NCI-H2196 (cell line): Measurements from ENCODE around the gene MAPK8IP3.
A peak's percentile ranks its signal among the peaks of the same experiment; 100 is the strongest.

ENCODE experiments used
- DNase-seq: peaks from one replicate; lab custom pipeline; 2025; ENCODE audit not compliant: unreplicated experiment; lab: John Stamatoyannopoulos, UW

MAPK8IP3 gene

DNA sequence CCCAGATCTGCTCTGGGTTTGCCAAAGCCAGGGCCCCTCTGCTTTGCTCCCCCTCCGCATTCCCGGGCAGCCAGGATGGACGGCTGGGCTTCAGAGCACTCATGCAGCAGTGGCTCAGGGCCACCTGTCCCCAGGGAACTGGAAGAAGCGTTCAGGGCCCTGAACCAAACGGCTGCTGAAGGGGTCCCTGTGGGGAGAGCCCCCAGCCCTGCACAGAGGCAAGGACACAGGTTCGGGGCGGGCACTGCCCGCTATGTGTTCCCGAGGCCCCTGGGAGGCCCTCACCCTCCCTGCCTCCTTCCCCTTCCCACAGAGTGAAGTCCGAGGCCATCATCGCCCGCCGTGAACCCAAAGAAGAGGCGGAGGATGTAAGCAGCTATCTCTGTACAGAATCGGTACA is 54.9 kb downstream of the MAPK8IP3 start:
- no peak for DNase-seq

GRCh38 chr16:1761751-1762150 is 55.8 kb downstream of the MAPK8IP3 start:
- DNase-seq: no peak

GRCh38 chr16:1762196-1762878 is 56.3 kb downstream of the MAPK8IP3 start:
- DNase-seq: no peak

GRCh38 chr16:1762879-1763520 is 57.0 kb downstream of the MAPK8IP3 start:
- no peak for DNase-seq

GRCh38 chr16:1763521-1764511 is 57.8 kb downstream of the MAPK8IP3 start:
- DNase-seq: no peak

- DNase-seq: no peak
These were observed 59.0 kb downstream of the MAPK8IP3 start for GRCh38 chr16:1764971-1765370.

GRCh38 chr16:1765826-1766225 is 59.8 kb downstream of the MAPK8IP3 start:
- no peak for DNase-seq

GRCh38 chr16:1766231-1766630 is 60.2 kb downstream of the MAPK8IP3 start:
- DNase-seq: no peak

DNA sequence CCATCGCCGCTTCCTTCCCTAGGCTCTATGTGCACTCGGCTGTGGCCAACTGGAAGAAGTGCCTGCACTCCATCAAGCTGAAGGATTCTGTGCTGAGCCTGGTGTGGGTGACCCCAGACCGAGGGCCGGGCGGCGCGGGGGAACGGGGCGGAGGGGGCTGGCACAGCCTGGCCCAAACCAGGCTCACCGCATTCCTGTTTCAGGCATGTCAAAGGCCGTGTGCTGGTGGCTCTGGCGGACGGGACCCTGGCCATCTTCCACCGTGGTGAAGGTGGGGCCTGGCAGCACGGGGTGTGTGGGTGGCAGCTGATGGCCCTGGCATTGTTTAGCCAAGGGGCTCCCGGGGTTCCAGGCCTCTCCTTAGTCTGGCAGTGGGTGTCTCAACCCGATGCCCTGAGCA is 60.7 kb downstream of the MAPK8IP3 start:
- DNase-seq: no peak

- DNase-seq: no peak
These were observed 61.4 kb downstream of the MAPK8IP3 start for GRCh38 chr16:1767116-1767994.

DNA sequence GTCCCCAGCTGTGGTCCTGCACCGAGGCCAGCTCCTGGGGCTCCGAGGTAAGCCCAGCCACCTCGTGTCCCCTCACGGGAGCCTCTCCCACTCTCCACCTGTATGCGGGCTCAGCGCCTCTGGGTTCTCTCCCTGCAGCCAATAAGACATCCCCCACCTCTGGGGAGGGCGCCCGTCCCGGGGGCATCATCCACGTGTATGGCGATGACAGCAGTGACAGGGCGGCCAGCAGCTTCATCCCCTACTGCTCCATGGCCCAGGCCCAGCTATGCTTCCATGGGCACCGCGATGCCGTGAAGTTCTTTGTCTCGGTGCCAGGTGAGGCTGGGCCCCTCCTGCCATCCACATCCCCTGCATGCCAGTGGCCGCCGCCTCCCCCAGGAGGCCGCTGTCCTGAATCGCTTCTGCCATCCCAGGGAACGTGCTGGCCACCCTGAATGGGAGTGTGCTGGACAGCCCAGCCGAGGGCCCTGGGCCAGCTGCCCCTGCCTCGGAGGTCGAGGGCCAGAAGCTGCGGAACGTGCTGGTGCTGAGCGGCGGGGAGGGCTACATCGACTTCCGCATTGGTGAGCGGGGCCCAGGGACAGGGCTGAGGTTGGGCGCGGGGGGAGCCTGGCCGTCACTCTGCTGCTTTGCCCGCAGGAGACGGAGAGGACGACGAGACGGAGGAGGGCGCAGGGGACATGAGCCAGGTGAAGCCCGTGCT is 62.2 kb downstream of the MAPK8IP3 start:
- no peak for DNase-seq

GRCh38 chr16:1768767-1769401 is 62.9 kb downstream of the MAPK8IP3 start:
- DNase-seq: no peak

- DNase-seq: no peak
These were observed 63.7 kb downstream of the MAPK8IP3 start for GRCh38 chr16:1769402-1770300.

GRCh38 chr16:1770328-1771187 is 64.6 kb downstream of the MAPK8IP3 start:
- peak; percentile 93 for DNase-seq

- DNase-seq: peak; percentile 66
These were observed 65.3 kb downstream of the MAPK8IP3 start, which contains the start of gene NME3 for GRCh38 chr16:1771188-1771863. TSS of gene NME3 (minus strand) at chr16:1771543. CDS start at chr16:1771534, 9 bp downstream.

- no peak for DNase-seq
These were observed 65.9 kb downstream of the MAPK8IP3 start for GRCh38 chr16:1771864-1772361.
